Fibroblast of skin of left biceps (primary cell): ENCODE data around the gene SERPINF2.
"Not testable (repeated sequence)": the region's sequence is repeated elsewhere in the genome, so short reads cannot be mapped to it uniquely, and the experiment has no call there.

Experiments
- DNase-seq, 2 experiments: peaks; one replicate each; pipeline ENCODE4 v3.0.0-alpha.2; 2013; ENCODE audit warnings: low read depth in 2 of 2

SERPINF2 gene

GRCh38 chr17:1742371-1743087 lies at the start of gene SERPINF2:
Gene SERPINF2, plus strand, starts transcription at chr17:1742871. Its CDS starts 2,125 bp downstream, at chr17:1744996.
- DNase-seq = no peak

- no peak for DNase-seq
Observed at GRCh38 chr17:1693339-1693738, 49.3 kb upstream of the SERPINF2 start.

DNA sequence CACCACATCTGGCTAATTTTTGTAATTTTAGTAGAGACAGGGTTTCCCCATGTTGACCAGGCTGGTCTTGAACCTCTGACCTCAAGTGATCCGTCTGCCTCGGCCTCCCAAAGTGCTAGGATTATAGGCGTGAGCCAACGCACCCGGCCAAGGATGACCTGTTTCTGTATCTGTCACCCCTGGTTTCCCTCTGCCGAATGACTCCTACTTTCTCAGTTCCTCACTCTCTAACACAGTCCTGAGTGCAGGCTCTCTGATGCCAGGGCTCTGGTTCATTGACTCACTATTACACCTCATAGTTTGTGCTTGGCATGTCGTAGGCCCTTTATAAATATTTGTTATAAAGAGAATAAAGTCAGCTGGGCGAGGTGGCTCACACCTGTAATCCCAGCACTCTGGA lies 47.3 kb upstream of the SERPINF2 start:
- DNase-seq = no peak

DNA sequence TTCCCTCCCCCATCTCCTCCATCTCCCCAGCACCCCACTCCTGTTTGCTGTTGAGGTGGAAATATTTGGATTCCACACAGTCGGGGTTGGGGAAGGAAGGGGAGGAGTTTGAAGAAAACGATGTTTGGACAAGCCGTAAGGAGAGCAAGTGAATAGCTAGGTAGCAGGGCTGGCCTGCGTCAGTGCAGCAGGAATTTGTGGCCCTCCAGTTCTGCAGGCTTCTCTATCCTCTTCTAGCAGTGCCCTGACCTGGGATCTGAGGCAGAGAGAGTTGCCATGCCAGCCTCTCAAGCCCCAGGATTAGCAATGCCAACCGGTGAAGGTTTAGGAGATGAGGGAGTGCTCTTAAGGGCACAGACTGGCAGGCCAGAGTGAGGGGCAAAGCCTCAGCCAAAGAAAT lies 45.0 kb upstream of the SERPINF2 start:
- DNase-seq = no peak

- DNase-seq = not testable (repeated sequence)
Observed at GRCh38 chr17:1699891-1700290, 42.8 kb upstream of the SERPINF2 start.

DNA sequence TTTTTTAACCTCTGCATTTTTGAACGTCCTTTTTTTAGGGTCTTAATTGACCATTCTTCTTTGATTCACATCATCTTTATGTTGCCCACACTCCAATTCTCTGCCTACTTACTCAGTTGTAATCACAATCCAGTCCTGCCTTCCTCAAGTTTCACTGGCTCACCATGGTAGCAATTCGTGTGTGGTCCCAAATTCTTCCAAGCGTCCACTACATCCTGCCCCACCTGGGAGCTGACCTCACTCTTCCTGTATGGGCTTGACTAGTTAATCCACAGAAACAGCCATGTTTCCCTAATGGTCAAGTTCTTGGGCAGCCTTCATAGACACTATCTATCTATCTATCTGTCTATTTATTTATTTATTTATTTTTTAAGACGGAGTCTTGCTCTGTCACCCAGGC lies 39.6 kb upstream of the SERPINF2 start:
- DNase-seq = no peak

- DNase-seq = no peak
Observed at GRCh38 chr17:1705004-1705403, 37.7 kb upstream of the SERPINF2 start.

DNA sequence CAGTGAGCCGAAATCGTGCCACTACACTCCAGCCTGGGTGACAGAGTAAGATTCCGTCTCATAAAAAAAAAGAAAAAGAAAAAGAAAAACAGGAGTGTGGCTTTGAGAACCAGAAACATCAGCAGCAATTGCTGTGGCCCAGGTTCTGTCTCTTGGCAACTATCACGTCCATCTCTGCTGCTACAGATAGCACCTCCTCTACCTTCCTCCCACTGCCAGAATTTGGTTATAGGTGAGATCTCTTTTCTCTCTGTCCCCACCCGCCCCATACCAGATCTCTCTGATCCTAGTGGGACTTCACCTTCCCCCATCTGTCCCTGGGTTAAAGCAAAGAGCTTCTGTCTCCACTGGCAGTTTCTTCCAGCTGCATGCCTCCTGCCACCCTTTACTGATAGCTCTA lies 35.6 kb upstream of the SERPINF2 start:
- DNase-seq = no peak

DNA sequence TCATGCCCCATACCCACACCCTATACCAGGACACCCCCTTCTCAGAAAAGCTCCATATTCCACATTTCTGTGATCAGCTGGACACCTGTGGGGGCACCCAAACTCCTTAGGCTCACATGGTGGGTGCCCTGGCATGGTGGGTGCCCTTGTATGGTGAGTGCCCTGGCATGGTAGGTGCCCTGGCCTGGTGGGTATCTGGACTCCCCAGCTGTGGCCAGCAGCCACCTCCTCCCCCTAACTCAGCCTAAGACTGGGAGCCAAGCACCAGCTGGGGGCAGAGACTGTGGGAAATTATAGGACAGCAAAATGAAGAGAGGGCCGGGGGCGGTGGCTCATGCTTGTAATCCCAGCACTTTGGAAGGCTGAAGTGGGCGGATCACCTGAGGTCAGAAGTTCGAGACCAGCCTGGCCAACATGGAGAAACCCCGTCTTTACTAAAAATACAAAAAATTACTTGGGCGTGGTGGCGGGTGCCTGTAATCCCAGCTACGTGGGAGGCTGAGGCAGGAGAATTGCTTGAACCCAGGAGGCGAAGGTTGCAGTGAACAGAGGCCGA lies 33.8 kb upstream of the SERPINF2 start:
- DNase-seq = not testable (repeated sequence)

GRCh38 chr17:1709403-1709951 lies 33.2 kb upstream of the SERPINF2 start:
- DNase-seq = no peak

DNA sequence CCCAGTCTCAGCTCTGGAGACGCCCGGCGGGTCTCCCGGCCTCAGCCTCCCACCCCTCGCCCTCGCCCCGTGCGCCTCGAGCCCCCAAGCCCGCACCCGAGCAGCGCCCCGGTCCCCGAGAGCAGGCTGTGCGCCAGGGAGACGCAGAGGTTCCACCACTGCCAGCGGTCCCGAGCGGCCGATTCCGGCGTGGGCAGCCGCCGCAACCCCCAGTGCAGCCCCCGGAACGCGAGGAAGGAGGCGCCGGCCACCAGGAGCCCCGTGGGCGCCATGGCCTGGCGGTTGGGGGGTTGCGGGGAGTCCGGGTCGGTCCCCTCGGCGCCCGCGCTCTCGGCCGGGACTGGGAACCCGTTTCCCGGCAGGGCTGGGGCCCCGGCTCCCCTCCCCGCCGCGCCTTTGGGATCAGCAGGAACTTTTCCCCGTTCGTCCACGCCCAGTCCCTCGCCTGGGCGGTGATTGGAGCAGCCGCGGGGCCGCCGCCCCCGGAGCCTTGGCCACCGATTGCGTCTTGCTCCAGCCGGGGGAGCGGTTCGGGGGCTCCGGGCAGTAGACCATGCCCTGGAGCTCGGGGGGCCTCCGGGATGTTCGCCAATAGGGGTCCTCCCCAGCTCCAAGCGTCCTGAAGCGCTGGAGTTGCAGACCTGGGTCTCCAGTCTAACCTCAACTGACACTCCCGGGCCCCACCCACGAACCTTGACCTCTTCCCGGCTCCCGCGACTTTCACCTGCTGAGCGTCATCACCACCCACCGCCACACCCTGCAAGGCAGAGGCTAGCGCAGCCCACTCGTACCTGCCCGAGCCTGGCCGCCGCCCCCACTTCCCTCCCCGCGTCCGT lies 32.5 kb upstream of the SERPINF2 start, which contains the start of gene TLCD2:
TLCD2 (minus strand) TSS at position 407 of the 836 bp plus-strand sequence; CDS start at position 272, 135 bp downstream.
- peak in 1 of 2 experiments; percentile 45 for DNase-seq

DNA sequence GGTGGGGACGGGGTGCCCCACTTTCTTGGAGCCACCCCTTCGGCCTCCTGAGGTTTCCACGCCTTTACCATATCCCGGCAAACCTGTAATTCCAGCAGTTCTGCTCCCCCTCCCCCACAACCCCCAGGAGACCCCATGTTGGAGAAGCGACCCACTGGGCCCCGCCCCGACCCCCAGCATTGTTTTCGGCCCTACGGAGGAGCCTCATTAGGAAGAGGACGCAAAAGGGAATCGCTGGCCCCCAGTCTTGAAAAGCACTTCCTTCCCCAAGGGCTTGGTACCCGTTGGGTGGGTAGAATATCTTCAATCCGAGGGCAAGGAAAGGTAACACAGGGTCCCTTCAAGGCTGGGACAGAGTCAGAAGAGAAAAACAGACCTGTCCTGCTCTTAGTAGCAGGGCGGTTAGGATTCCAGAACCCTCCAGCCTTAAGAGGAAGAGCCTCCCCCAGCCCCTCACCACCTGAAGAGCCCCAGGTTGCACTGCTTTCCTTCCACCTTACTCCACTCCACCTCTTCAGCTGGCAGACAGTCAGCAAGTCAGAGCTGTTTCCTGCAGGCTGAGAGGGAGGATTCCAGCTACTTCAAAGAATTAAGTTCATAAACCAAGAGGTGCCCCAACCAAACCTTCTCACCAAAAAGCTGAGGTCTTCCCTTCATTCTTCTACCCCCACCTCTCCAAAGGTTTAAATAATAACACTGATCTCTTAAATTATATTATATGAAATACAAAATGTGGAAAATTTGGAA lies 31.7 kb upstream of the SERPINF2 start:
- DNase-seq = no peak

GRCh38 chr17:1711804-1712203 lies 30.9 kb upstream of the SERPINF2 start:
- no peak for DNase-seq

- no peak for DNase-seq
Observed at GRCh38 chr17:1712271-1712670, 30.4 kb upstream of the SERPINF2 start.

DNA sequence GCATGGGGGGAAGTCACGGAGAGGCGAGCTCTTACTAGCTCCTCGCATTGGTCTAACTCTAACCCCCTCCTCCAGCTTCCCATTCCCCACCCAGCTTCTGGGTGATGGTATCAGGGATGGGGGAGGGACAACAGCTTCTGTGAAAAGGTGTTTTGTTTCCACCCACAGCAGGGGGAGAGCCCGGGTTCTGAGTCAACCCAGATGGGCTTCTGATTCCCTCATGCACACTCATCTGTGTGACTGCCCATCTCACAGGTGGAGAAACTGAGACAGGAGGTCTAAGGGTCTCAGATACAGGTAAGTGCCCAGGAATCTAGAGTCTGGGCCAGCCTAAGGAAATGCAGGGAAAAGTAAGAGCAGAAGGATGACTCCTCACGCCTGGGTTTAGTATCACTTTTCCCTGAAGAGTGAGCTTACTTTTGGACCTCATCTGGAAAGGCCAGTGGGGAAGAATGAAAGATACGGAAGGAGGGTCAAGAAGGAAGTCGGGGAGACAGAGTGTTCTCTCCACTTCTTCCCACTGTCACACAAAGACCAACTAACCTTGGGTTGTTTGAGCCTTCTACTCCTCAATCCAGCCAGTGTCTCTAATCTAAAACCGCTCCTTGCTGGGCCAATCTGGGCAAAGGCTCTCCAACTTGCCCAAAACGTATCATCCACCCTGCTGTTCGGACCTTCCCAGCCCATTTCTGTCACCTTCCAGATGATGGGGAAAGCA lies 29.4 kb upstream of the SERPINF2 start:
- DNase-seq = no peak

DNA sequence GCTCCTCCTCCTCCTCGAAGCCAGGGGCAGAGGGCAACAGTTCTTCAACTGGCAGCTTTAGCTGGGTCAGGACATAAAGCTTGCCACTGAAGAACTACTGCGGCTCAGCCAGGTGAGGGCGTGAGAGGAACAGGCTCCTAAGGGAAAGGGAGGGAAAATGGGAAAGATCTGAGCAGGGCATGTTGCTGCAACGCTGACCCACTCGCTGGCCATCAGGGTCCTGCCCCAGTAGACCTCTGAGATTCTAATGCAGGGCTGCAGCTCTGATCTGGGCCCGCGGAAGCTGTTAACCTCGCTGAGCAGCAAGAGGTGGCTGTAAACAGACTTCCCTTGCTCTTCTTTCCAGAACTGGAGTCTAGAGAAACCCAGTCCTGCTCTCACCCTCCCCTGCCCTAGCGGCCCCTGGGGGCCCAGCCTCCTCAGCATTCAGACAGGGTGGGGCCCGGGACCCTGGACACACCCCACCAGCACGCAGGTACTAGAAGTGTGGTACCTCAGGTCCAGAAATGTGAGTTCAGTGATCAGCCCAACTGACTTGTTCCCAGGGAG lies 28.7 kb upstream of the SERPINF2 start:
- DNase-seq = no peak

- DNase-seq = peak; percentile 96 to 97
Observed at GRCh38 chr17:1714427-1714979, 28.2 kb upstream of the SERPINF2 start.

DNA sequence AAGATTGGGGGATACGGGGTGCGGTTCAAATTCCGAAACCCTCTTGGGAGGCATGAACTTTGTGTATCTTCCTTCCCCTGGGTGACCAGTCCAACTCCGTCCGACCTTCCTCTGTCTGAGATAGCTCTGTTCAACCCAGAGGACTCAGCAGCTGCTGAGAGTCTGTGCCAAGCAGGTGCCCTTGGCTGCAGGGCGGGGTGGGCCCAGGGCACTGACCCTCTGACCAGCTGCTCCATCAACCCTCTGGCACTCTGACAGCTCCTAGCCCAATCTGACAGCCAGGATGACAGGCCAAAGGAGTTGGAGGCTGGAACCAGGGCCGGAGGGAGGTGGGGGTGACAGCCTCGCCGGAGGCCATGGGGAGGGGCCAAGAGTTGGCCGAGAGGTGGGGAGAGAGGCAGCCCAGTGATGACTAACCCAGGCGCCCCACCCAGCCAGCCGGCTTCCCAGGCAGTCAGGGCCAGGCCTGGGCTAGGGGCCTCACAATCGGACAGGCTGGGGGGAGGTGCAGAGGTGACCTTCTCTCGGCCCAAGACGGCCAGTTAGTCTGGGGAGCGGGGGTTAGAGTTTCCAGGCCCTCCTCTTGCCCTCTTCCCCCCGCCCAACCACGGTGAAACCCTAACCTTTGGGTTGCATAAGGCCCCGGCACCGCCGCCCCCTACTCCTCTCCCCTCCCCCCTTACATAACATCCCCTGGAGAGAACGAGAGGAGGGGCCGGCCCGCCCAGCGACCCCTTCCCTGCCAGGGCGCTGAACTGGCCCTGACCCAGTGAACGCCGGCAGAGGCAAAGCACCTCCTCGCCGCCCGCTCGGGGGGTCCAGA lies 27.5 kb upstream of the SERPINF2 start:
- peak; percentile 62 to 63 for DNase-seq

GRCh38 chr17:1715803-1716075 lies 26.9 kb upstream of the SERPINF2 start:
- DNase-seq = no peak
